ENCODE measurements around the gene LMOD2.

The LMOD2 gene

DNA sequence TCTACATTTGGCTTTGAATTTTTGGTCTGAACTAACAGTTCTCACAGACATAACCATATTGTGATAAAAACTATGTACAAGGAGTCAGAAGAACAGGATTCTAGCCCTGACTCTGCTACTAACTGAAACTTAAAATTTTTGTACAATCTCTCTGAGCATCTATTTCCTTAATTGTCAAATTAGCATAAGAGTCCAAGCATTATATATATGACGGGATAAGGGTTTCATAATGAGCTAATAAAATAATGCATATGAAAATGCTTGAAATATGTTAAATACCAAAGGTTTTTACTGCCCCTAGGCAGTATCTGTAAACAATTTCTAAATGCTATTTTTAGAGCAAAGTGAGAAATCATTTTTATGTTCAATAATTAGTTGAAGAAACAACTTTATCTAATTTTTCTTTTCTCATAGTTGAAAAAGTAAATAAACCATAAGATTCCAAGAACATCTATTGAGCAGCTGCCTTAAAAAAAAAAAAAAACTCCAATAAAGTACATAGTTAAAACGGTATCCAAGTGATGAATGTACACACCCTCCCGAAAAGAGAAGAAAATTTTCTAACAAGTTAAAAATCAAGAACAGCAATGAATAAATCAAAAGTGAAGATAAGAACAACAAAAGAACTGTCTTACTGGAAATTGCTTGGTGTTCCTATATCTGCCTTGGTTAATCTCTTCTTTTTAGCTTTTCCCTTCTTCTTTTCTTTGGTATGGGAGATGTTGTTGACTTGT, 40.4 kb downstream of the LMOD2 start:
- Histone ChIP-seq H3K27ac (ENCODE audit: low read length) (no peak overlapping the region), H3K4me2 (ENCODE audit: low read depth, low read length) (no peak overlapping the region), H3F3A (ENCODE audit: insufficient read depth, low read length) (no peaks in the 10 kb centered on the region), H2AFZ (ENCODE audit: low read length) (no peak overlapping the region), H3K9me3 (replicated peaks; ENCODE audit: insufficient read depth, low read length) (no peaks in the 10 kb centered on the region), H3K27me3 (replicated peaks; ENCODE audit: insufficient read depth, low read length) (no peaks in the 10 kb centered on the region), H3K9me2 (replicated peaks; ENCODE audit: insufficient read depth, low read length) (no peaks in the 10 kb centered on the region), H3K4me1 (ENCODE audit: low read length) (no peaks in the 10 kb centered on the region), H3K4me3 (ENCODE audit: low read length) (no peak overlapping the region), H3K79me2 (ENCODE audit: low read length) (no peaks in the 10 kb centered on the region), H3K9ac (ENCODE audit: low read length) (no peak overlapping the region), H4K20me1 (ENCODE audit: insufficient read depth, low read length) (no peaks in the 10 kb centered on the region), H3K36me3 (replicated peaks; ENCODE audit: insufficient read depth, low read length) (peaks cover 8% of the 10 kb centered on the region; the same call in 1 of the 2 replicates)
- TF ChIP-seq EZH2 (optimal IDR thresholded peaks at IDR 0.05; ENCODE audit: low read depth, low read length) (no peak), EZH2phosphoT487 (IDR thresholded peaks at IDR 0.05; ENCODE audit: low read length) (no peak), CTCF (IDR thresholded peaks at IDR 0.05; ENCODE audit: low read length) (no peak)
- no peak for DNase-seq

DNA sequence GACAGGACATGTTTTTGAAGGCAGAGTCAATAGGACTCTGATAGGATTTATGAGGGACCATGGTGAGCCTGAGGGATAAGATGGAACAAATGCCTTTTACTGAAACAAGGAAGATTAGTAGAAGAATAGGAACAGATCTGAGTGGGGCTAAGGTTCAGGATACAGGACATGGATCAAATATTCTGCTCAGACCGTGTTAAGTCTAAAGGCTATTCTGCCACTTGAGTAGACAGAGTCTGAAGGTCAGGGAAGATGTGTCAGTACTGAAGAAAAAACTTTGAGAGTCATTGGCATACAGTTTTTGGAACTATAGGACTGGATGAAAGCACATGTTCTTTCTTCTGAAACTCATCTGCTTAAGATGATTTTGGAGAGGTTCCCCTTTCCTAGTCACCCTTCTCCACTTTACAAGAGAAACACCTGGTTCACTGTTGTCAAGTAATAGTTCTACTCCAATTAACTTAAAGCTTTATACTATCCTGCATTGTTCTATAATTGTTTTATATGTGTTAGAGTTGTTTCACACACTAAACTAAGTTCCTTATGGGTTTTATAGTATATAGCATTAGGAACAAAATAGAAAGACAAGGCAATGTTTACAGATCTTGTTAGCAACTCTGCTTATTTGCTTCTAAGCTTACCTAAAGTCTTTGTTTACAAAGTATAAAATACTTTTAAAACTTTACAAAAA, 49.7 kb downstream of the LMOD2 start:
- Histone ChIP-seq H3K27ac (ENCODE audit: low read length) (no peak overlapping the region), H3K4me2 (ENCODE audit: low read depth, low read length) (no peak overlapping the region), H3K4me3 (ENCODE audit: low read length) (no peak overlapping the region), H3K9me3 (replicated peaks; ENCODE audit: insufficient read depth, low read length) (no peaks in the 10 kb centered on the region), H3K4me1 (ENCODE audit: low read length) (no peaks in the 10 kb centered on the region), H3K36me3 (replicated peaks; ENCODE audit: insufficient read depth, low read length) (peaks cover 5% of the 10 kb centered on the region; the same call in 1 of the 2 replicates), H3K9me2 (replicated peaks; ENCODE audit: insufficient read depth, low read length) (no peaks in the 10 kb centered on the region), H4K20me1 (ENCODE audit: insufficient read depth, low read length) (no peaks in the 10 kb centered on the region), H2AFZ (ENCODE audit: low read length) (no peak overlapping the region), H3K9ac (ENCODE audit: low read length) (no peak overlapping the region), H3F3A (ENCODE audit: insufficient read depth, low read length) (no peaks in the 10 kb centered on the region), H3K27me3 (replicated peaks; ENCODE audit: insufficient read depth, low read length) (no peaks in the 10 kb centered on the region), H3K79me2 (ENCODE audit: low read length) (peaks cover 6% of the 10 kb centered on the region; the same call in 1 of the 2 replicates)
- DNase-seq: no peak
- no peak for TF ChIP-seq EZH2 (optimal IDR thresholded peaks at IDR 0.05; ENCODE audit: low read depth, low read length)
- no peak for TF ChIP-seq CTCF (IDR thresholded peaks at IDR 0.05; ENCODE audit: low read length)
- no peak for TF ChIP-seq EZH2phosphoT487 (IDR thresholded peaks at IDR 0.05; ENCODE audit: low read length)

- no peaks in the 10 kb centered on the region for H3K9me3 ChIP-seq (replicated peaks; ENCODE audit: insufficient read depth, low read length)
- no peak overlapping the region for H3K27ac ChIP-seq (ENCODE audit: low read length)
- no peaks in the 10 kb centered on the region for H3F3A ChIP-seq (ENCODE audit: insufficient read depth, low read length)
- no peaks in the 10 kb centered on the region for H3K4me1 ChIP-seq (ENCODE audit: low read length)
- TF ChIP-seq EZH2phosphoT487 (IDR thresholded peaks at IDR 0.05; ENCODE audit: low read length) (no peak), EZH2 (optimal IDR thresholded peaks at IDR 0.05; ENCODE audit: low read depth, low read length) (no peak), CTCF (IDR thresholded peaks at IDR 0.05; ENCODE audit: low read length) (no peak)
- H3K9ac ChIP-seq (ENCODE audit: low read length): no peak overlapping the region
- no peaks in the 10 kb centered on the region for H3K27me3 ChIP-seq (replicated peaks; ENCODE audit: insufficient read depth, low read length)
- H3K4me2 ChIP-seq (ENCODE audit: low read depth, low read length): no peak overlapping the region
- DNase-seq: no peak
- H3K79me2 ChIP-seq (ENCODE audit: low read length): peaks cover 36% of the 10 kb centered on the region
- peaks cover 6% of the 10 kb centered on the region; the same call in 1 of the 2 replicates for H4K20me1 ChIP-seq (ENCODE audit: insufficient read depth, low read length)
- H2AFZ ChIP-seq (ENCODE audit: low read length): no peak overlapping the region
- no peak overlapping the region for H3K4me3 ChIP-seq (ENCODE audit: low read length)
- H3K36me3 ChIP-seq (replicated peaks; ENCODE audit: insufficient read depth, low read length): peaks cover 5% of the 10 kb centered on the region; the same call in 1 of the 2 replicates
- H3K9me2 ChIP-seq (replicated peaks; ENCODE audit: insufficient read depth, low read length): no peaks in the 10 kb centered on the region
These were observed 53.9 kb downstream of the LMOD2 start for GRCh38 chr7:123709525-123709924.
